Germinal center (tissue), 1 donor: ENCODE results near the gene MYBL2.

Experiments
- DNase-seq: peaks from one replicate; pipeline ENCODE4 v3.0.0; 2012; ENCODE audit warnings: mixed read lengths, low spot score

MYBL2 gene

GRCh38 chr20:43682446-43682845 is 15.5 kb downstream of the MYBL2 start:
- DNase-seq = peak; percentile 18

GRCh38 chr20:43686820-43687219 is 19.9 kb downstream of the MYBL2 start:
- DNase-seq = no peak

GRCh38 chr20:43689165-43689564 is 22.3 kb downstream of the MYBL2 start:
- DNase-seq = no peak

GRCh38 chr20:43690943-43691598 is 24.2 kb downstream of the MYBL2 start:
- DNase-seq = no peak

- peak; percentile 74 for DNase-seq
Observed at GRCh38 chr20:43691928-43692524, 25.1 kb downstream of the MYBL2 start.

- DNase-seq = no peak
Observed at GRCh38 chr20:43694763-43695162, 27.8 kb downstream of the MYBL2 start.

GRCh38 chr20:43695571-43695970 is 28.7 kb downstream of the MYBL2 start:
- DNase-seq = no peak

GRCh38 chr20:43699941-43700565 is 33.1 kb downstream of the MYBL2 start:
- no peak for DNase-seq

- no peak for DNase-seq
Observed at GRCh38 chr20:43700627-43701026, 33.7 kb downstream of the MYBL2 start.

- no peak for DNase-seq
Observed at GRCh38 chr20:43702502-43702901, 35.6 kb downstream of the MYBL2 start.

- peak; percentile 73 for DNase-seq
Observed at GRCh38 chr20:43710370-43711044, 43.6 kb downstream of the MYBL2 start.

- DNase-seq = no peak
Observed at GRCh38 chr20:43711098-43711654, 44.3 kb downstream of the MYBL2 start.

GRCh38 chr20:43715044-43715443 is 48.1 kb downstream of the MYBL2 start:
- no peak for DNase-seq

- no peak for DNase-seq
Observed at GRCh38 chr20:43715511-43715910, 48.6 kb downstream of the MYBL2 start.

GRCh38 chr20:43716123-43716522 is 49.2 kb downstream of the MYBL2 start:
- no peak for DNase-seq

- DNase-seq = no peak
Observed at GRCh38 chr20:43716757-43717615, 50.1 kb downstream of the MYBL2 start.

GRCh38 chr20:43717616-43717995 is 50.7 kb downstream of the MYBL2 start:
- no peak for DNase-seq

GRCh38 chr20:43720007-43720406 is 53.1 kb downstream of the MYBL2 start:
- DNase-seq = no peak

GRCh38 chr20:43721097-43721428 is 54.1 kb downstream of the MYBL2 start:
- no peak for DNase-seq

GRCh38 chr20:43721429-43722152 is 54.7 kb downstream of the MYBL2 start:
- DNase-seq = no peak

- DNase-seq = no peak
Observed at GRCh38 chr20:43722153-43722505, 55.2 kb downstream of the MYBL2 start.
